ENCODE results near the gene MYOM1. TPM values are rescaled to one million over a fixed set of nuclear protein-coding genes. Genes with fewer than 3 reads are reported as not detected.

The MYOM1 gene
- total and polyA plus RNA-seq, 12 donors = 94.4 to 1,558 (median 870) TPM

DNA sequence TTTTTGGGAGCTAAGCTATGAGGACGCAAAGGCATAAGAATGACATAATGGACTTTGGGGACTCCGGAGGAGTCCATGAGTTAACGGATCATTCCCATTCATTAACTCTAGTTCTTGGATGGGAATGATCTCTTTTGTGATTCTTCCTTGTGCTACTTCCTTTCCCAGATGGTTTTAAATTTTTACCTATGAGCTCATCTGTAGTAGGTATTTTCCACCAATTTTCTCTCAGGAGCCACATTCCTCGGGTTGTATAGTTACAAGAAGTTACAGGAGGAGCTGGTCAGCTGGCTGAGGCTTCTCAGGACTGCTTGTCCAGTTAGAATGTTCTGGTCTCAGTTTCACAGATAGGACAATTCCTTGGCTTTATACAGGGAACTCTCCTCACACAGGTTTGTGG is 164.0 kb downstream of the MYOM1 start:
- no peak overlapping the region for H3K27ac ChIP-seq
- intact Hi-C loops (cut with DNase I) = loop anchor here in 2 of 10 donors (5.0 kb wide), 2 partner anchors 39 to 44 kb away; partner anchors contain the start of gene LPIN2 (in 1 of the 2)
- TF ChIP-seq, protein P1, sequence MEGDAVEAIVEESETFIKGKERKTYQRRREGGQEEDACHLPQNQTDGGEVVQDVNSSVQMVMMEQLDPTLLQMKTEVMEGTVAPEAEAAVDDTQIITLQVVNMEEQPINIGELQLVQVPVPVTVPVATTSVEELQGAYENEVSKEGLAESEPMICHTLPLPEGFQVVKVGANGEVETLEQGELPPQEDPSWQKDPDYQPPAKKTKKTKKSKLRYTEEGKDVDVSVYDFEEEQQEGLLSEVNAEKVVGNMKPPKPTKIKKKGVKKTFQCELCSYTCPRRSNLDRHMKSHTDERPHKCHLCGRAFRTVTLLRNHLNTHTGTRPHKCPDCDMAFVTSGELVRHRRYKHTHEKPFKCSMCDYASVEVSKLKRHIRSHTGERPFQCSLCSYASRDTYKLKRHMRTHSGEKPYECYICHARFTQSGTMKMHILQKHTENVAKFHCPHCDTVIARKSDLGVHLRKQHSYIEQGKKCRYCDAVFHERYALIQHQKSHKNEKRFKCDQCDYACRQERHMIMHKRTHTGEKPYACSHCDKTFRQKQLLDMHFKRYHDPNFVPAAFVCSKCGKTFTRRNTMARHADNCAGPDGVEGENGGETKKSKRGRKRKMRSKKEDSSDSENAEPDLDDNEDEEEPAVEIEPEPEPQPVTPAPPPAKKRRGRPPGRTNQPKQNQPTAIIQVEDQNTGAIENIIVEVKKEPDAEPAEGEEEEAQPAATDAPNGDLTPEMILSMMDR (IDR thresholded peaks at IDR 0.05) = no peak
- no peaks in the 10 kb centered on the region for H3K27me3 ChIP-seq
- H3K4me3 ChIP-seq = no peak overlapping the region
- ATAC-seq = no peak
- H3K36me3 ChIP-seq = no peaks in the 10 kb centered on the region
- no peaks in the 10 kb centered on the region for H3K9me3 ChIP-seq
- peaks cover 0 to 35% (median 10%) of the 10 kb centered on the region in 9 donors for H3K4me1 ChIP-seq
- WGBS, 2 donors = 52 to 60% methylated on average over 4 of the region's 4 CpGs
- no peak for DNase-seq

- no peak overlapping the region for H3K27ac ChIP-seq
- no peaks in the 10 kb centered on the region for H3K27me3 ChIP-seq
- H3K9me3 ChIP-seq = no peaks in the 10 kb centered on the region
- TF ChIP-seq, protein P1 (IDR thresholded peaks at IDR 0.05) = no peak
- no peak for DNase-seq
- H3K4me1 ChIP-seq = peaks cover 0 to 29% (median 8%) of the 10 kb centered on the region in 9 donors
- WGBS, 2 donors = 57 to 58% methylated on average over 4 of the region's 4 CpGs
- intact Hi-C loops (cut with DNase I) = loop anchor here in 2 of 10 donors (5.0 kb wide), 2 partner anchors 38 to 43 kb away; partner anchors contain the start of gene LPIN2 (in 1 of the 2)
- no peak overlapping the region for H3K4me3 ChIP-seq
- ATAC-seq = peak in 1 of 8 donors; percentile 44
- no peaks in the 10 kb centered on the region for H3K36me3 ChIP-seq
Observed at GRCh38 chr18:3055186-3055728, 164.5 kb downstream of the MYOM1 start.

DNA sequence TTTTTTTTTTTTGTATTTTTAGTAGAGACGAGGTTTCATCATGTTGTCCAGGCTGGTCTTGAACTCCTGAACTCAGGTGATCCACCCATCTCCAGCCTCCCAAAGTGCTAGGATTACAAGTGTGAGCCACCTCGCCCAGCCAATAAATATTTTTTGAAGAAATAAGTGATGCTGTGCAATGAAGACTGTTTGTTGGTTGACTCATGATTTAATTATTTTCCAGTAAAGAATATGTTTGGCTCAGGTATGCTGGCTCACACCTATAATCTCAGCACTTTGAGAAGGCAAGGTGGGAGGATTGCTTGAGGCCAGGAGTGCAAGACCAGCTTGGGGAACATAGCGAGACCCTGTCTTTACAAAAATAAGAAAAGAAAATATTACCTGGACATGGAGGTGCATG is 165.0 kb downstream of the MYOM1 start:
- TF ChIP-seq, protein P1 (IDR thresholded peaks at IDR 0.05) = no peak
- 89 to 98% methylated on average over 3 of the region's 3 CpGs for WGBS, 2 donors
- no peak for ATAC-seq

DNA sequence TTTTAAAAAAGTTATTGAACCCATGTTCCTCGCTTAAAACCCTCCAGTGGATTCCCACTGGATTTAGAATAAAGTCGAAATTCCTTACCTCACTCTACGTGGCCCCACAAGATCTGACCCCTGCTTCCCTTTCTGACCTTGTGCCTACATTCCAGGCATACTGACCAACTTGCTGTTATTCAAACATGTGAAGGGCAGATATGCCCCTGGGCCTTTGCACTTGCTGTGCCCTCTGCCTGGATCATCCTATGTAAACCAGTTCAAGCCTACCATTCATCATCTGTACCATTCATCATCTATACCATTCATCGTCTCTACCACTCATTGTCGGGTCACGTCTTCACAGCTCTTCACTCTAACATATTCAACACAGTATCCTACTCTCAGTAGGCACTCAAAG is 165.6 kb downstream of the MYOM1 start:
- H3K4me3 ChIP-seq = no peak overlapping the region
- no peak overlapping the region for H3K27ac ChIP-seq
- WGBS, 2 donors = 95 to 98% methylated on average over 6 of the region's 6 CpGs
- H3K9me3 ChIP-seq = no peaks in the 10 kb centered on the region
- no peaks in the 10 kb centered on the region for H3K36me3 ChIP-seq
- ATAC-seq = no peak
- no peak for DNase-seq
- TF ChIP-seq, protein P1 (IDR thresholded peaks at IDR 0.05) = no peak
- H3K4me1 ChIP-seq = peaks cover 0 to 19% (median 0%) of the 10 kb centered on the region in 9 donors
- no peaks in the 10 kb centered on the region for H3K27me3 ChIP-seq
- intact Hi-C loops (cut with DNase I) = no loop called here

More for the DNA sequence above, 165.0 kb downstream of the MYOM1 start:
- no peak overlapping the region for H3K27ac ChIP-seq
- H3K4me3 ChIP-seq = no peak overlapping the region
- no peaks in the 10 kb centered on the region for H3K9me3 ChIP-seq
- intact Hi-C loops (cut with DNase I) = loop anchor here in 2 of 10 donors (5.0 kb wide), 2 partner anchors 37 to 42 kb away; partner anchors contain the start of gene LPIN2 (in 1 of the 2)
- no peak for DNase-seq
- H3K36me3 ChIP-seq = no peaks in the 10 kb centered on the region
- H3K4me1 ChIP-seq = peaks cover 0 to 25% (median 3%) of the 10 kb centered on the region in 9 donors
- H3K27me3 ChIP-seq = no peaks in the 10 kb centered on the region
